GM19193 (cell line): ENCODE measurements around the gene CC2D2A.

ENCODE experiments used
- POLR2A ChIP-seq: IDR thresholded peaks from 4 replicates; pipeline ENCODE4 v1.6.1; 2011; ENCODE audit not compliant: insufficient read depth, insufficient read length; ENCODE audit errors: extremely low read depth

CC2D2A gene

GRCh38 chr4:15469402-15470127 is at the start of gene CC2D2A:
CC2D2A (plus strand) TSS chr4:15469882; CDS start chr4:15475933, 6,051 bp downstream.
- no peak for TF ChIP-seq POLR2A

DNA sequence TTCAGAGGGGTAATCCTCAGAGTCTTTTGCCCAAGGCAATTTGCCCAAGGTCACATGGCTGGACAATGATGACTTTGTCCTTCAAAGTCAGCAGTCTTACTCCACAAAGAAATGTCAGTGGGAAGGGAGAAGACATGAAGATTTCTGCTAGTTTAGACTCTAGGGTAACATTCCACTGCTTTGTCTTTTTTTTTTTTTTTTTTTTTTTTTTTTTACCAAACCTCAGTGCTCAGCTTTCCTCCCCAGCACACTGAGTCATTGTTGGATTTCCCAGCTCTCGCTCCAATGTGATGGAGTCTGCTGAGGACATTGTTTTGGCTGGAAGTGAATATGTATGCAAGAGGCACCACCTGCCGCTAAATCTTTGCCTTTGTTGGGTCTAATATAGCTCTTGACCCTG is 49.0 kb upstream of the CC2D2A start:
- no peak for TF ChIP-seq POLR2A

DNA sequence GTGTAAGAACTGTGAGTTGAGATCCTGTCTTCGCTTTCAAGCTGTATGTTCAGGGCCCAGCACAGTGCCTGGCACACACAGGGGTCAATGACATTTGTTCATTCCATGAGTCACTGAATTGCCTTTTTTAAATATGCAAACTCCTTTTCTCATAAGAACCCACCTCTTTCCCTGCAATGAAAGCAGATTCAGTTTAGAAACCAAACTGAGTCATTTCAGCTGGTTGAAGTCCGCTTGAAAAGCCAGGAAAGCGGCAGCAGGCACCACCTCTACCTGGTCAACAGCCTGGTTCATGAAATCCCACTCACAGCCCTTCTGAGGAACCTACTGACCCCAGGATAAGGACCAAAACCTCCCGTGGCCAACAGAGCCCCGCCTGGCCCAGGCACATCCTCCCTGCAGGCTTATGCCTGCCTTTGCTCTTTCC is 46.4 kb upstream of the CC2D2A start:
- TF ChIP-seq POLR2A: no peak

- no peak for TF ChIP-seq POLR2A
Measured at GRCh38 chr4:15425520-15425919, 44.2 kb upstream of the CC2D2A start.

DNA sequence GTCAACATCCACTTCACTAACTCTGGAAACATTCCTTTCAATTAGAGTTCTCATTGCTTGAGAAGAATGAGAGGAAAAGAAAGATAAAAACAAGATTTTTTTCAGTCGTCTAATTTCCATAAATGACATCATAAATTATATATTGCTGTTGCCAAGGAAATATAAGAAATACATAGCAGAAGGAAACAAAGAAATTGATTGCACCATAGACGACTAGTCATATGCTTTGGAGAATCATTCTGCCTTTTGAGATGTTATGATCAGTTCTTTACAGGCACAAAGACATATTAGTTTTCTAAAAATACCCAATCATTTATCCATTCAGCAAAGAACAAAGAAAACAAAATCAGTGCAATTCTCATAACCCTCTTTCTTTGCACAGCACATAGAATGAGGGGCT is 42.5 kb upstream of the CC2D2A start:
- TF ChIP-seq POLR2A: no peak

DNA sequence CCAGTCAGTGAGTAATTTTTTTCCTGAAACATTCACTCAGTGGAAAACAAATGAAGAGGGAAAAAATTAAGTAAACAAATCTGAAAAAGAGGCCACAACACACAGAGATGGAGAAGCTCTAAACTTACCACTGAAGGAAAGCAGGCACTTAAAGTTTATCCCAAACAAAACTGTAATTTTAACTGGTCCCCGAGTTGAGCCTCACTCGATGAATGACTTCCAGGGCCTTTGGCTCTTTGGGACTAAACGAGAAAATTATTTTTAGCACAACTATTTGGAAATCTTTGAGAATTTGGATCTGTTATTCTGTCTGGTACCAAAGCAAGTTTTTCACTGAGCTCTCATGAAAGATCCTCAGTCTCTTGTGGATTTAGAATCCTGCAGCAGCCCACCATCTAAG is 42.0 kb upstream of the CC2D2A start, which contains the start of gene C1QTNF7:
C1QTNF7 (plus strand) TSS at position 333 of the 400 bp plus-strand sequence. CDS start 7,711 bp downstream, outside the sequence.
- no peak for TF ChIP-seq POLR2A

GRCh38 chr4:15428611-15429010 is 41.1 kb upstream of the CC2D2A start:
- no peak for TF ChIP-seq POLR2A

GRCh38 chr4:15434091-15434490 is 35.6 kb upstream of the CC2D2A start:
- TF ChIP-seq POLR2A: no peak

- TF ChIP-seq POLR2A: no peak
Measured at GRCh38 chr4:15434676-15435075, 35.0 kb upstream of the CC2D2A start.

GRCh38 chr4:15436513-15436912 is 33.2 kb upstream of the CC2D2A start:
- no peak for TF ChIP-seq POLR2A

GRCh38 chr4:15438939-15439524 is 30.6 kb upstream of the CC2D2A start:
- TF ChIP-seq POLR2A: no peak

DNA sequence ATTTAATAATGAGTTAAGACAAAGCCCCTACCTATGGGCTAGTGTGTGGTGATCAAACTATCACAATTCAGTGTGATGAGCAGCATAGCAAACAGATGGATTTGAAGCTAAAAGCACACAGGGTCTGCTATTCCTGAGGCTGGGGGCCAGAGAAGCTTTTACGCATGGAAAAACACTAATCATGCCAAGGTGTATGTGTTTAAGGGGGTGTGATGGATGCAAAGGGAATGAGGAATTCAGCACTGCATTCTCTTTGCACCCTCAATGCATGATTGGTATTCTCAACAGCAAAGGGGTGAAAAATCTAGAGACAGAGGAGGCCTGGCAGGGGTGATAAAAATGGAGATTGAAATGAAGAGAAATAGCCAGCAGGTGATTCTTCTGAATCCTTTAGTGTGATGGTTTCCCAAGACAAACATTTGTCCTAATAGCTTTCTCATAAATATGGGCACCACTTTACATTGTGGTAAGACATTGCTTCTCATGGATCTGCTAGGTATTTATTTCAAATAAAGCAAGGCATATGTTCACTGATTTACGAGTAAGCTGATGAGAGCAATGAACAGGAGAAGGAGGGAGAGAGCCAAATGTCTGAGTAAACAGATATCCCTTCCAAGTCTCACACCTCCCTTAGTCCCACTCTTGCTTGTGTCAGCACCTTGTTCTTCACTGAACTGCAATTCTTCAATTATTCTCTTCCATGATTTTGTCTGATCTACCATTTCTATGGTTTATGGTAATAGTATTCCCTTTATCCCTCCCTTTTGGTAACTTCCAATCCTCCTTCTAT is 26.1 kb upstream of the CC2D2A start:
- no peak for TF ChIP-seq POLR2A

DNA sequence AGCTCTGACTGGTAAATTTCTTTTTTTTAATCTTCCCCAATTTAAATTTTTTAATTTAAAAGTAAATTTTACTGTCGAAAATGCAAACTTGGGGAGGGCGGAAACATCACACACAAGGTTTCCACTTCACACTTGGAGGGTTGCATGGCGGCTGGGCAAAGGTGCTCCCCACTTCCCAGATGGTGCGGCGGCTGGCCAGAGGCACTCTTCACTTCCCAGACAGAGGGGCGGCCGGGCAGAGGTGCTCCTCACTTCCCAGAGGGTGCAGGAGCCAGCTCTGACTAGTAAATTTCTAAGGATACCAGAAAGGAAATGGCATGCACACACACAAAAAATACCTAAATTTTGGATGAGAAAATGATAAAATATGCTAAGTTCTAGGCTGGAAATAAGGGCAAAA is 25.4 kb upstream of the CC2D2A start:
- TF ChIP-seq POLR2A: no peak

DNA sequence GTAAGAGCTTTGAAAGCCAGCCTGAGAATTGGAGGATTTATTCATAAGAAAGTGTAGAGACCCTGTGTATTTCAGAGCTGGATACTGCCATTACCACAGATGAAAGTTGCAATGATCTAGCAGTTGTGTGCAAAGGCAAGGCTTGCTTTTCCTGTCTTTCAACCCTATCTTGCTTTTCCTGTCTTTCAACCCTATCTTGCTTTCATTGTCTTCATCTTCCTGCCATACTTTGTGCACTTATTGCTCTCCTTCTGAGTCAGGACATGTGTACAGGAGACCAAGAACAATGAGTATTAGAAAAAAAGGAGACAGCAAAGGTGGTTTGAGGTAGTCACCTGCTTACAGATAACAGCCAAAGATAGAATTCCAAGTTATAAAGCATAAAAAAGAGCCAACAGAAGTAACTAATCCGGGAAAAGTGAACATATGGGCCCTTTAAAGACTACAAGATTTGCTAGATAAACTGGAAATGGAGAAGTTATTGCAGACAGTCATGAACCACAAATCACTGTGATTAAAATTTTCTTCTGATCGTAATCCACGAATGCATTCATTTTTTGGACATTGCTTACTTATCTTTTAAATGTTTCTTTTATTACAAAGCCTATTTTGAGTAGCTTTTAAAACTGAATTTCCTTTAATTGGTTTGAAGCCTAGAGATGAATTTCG is 24.7 kb upstream of the CC2D2A start:
- TF ChIP-seq POLR2A: no peak
